Measurements from ENCODE around the gene IRAK1.

GRCh38 chrX:154044091-154044490 lies 24.4 kb upstream of the IRAK1 start:
- TF ChIP-seq POLR2A (IDR thresholded peaks at IDR 0.05; ENCODE audit: low read depth, low read length) (no peak), POLR2AphosphoS5 (IDR thresholded peaks at IDR 0.05; ENCODE audit: low read depth, low read length) (no peak), TAF1 (IDR thresholded peaks at IDR 0.05; ENCODE audit: borderline replicate concordance, low read depth, low read length) (no peak)
